Liver (tissue), 10 donors: ENCODE measurements around the gene CCDC61. TPM values are rescaled to one million over a fixed set of nuclear protein-coding genes. Genes with fewer than 3 reads are reported as not detected.

Experiments
- DNase-seq: peaks from one replicate; pipeline ENCODE4 v3.0.0-alpha.2; 2017; ENCODE audit warnings: low spot score
- H3K27ac ChIP-seq, 2 donors: one replicate each; pipeline ENCODE4 v1.7.0; 2013; ENCODE audit warnings: inconsistent platforms in 2 of 2, low read length in 2 of 2, control low read depth in 1 of 2, low read depth in 1 of 2, mild to moderate bottlenecking in 1 of 2
- H3K27me3 ChIP-seq, 4 donors: one replicate each; pipeline versions ENCODE4 v1.6.1 to v1.7.0; 2013; ENCODE audit warnings: low read length in 3 of 4, inconsistent platforms in 1 of 4, mild to moderate bottlenecking in 1 of 4, moderate library complexity in 1 of 4; ENCODE audit not compliant: control insufficient read depth in 4 of 4, insufficient read depth in 4 of 4
- H3K36me3 ChIP-seq, 4 donors: one replicate each; pipeline versions ENCODE4 v1.6.1 to v1.7.0; 2013; ENCODE audit warnings: low read length in 3 of 4, mild to moderate bottlenecking in 3 of 4, low read depth in 1 of 4, moderate library complexity in 1 of 4; ENCODE audit not compliant: control insufficient read depth in 4 of 4, insufficient read depth in 3 of 4
- H3K4me1 ChIP-seq, 4 donors: one replicate each; pipeline versions ENCODE4 v1.6.1 to v1.7.0; 2013; ENCODE audit warnings: low read length in 3 of 4, mild to moderate bottlenecking in 3 of 4, moderate library complexity in 1 of 4; ENCODE audit not compliant: control insufficient read depth in 4 of 4, insufficient read depth in 4 of 4
- H3K4me3 ChIP-seq, 3 donors: one replicate each; pipeline versions ENCODE4 v1.6.1 to v1.7.0; 2013; ENCODE audit warnings: low read length in 3 of 3, control low read depth in 1 of 3, low read depth in 1 of 3, mild to moderate bottlenecking in 1 of 3
- H3K9ac ChIP-seq, 2 donors: one replicate each; pipeline ENCODE4 v1.7.0; 2013; ENCODE audit warnings: low read length in 2 of 2, mild to moderate bottlenecking in 2 of 2, moderate library complexity in 2 of 2, control low read depth in 1 of 2, low read depth in 1 of 2
- H3K9me3 ChIP-seq, 4 donors: one replicate each; pipeline versions ENCODE4 v1.6.1 to v1.7.0; 2013; ENCODE audit warnings: low read length in 3 of 4; ENCODE audit not compliant: control insufficient read depth in 4 of 4
- ATF3 ChIP-seq: IDR thresholded peaks from 2 replicates; pipeline ENCODE4 v1.6.1; 2016; ENCODE audit warnings: antibody characterized with exemption
- CTCF ChIP-seq: fragments of 150-350 bp; IDR thresholded peaks from 2 replicates; pipeline ENCODE4 v1.5.1; 2017; ENCODE audit warnings: improper control_type of control experiment, low read depth, low read length; ENCODE audit not compliant: missing input control
- EGR1 ChIP-seq, 2 donors: IDR thresholded peaks; 2 replicates each; pipeline ENCODE4 v1.6.1; 2016 to 2018; ENCODE audit warnings: antibody characterized with exemption in 2 of 2, low read depth in 2 of 2
- FOXA1 ChIP-seq: IDR thresholded peaks from 2 replicates; pipeline ENCODE4 v1.6.1; 2016; ENCODE audit warnings: antibody characterized with exemption
- FOXA2 ChIP-seq: IDR thresholded peaks from 2 replicates; pipeline ENCODE4 v1.6.1; 2016; ENCODE audit warnings: antibody characterized with exemption
- GABPA ChIP-seq, 2 donors: IDR thresholded peaks in 1 of 2; conservative IDR thresholded peaks in 1 of 2; 2 replicates each; pipeline ENCODE4 v1.6.1; 2016; ENCODE audit warnings: antibody characterized with exemption in 2 of 2, mild to moderate bottlenecking in 1 of 2, moderate library complexity in 1 of 2
- HNF4G ChIP-seq: IDR thresholded peaks from 2 replicates; pipeline ENCODE4 v1.6.1; 2016; ENCODE audit warnings: antibody characterized with exemption
- RAD21 ChIP-seq, 2 donors: IDR thresholded peaks; 2 replicates each; pipeline ENCODE4 v1.6.1; 2016; ENCODE audit warnings: antibody characterized with exemption in 2 of 2, mild to moderate bottlenecking in 2 of 2
- REST ChIP-seq: IDR thresholded peaks from 2 replicates; pipeline ENCODE4 v1.6.1; 2016; ENCODE audit warnings: antibody characterized with exemption, mild to moderate bottlenecking
- YY1 ChIP-seq: IDR thresholded peaks from 2 replicates; pipeline ENCODE4 v1.6.1; 2016; ENCODE audit warnings: antibody characterized with exemption, mild to moderate bottlenecking
- ZBTB33 ChIP-seq: IDR thresholded peaks from 2 replicates; pipeline ENCODE4 v1.6.1; 2016; ENCODE audit warnings: antibody characterized with exemption
- WGBS: extraction: QIAGEN DNeasy Blood & Tissue Kit; methylation state at CpG from one replicate; pipeline ENCODE4 v1.1.7; 2013; 5-methylcytosine and 5-hydroxymethylcytosine counted together
- polyA plus RNA-seq, 2 donors: library from polyadenylated mRNA; stranded (reverse) in 1 of 2; unstranded in 1 of 2; fragments of 200-250 nt in 1 of 2; fragments of >200 nt in 1 of 2; fragmentation: Nextera tagmentation in 1 of 2; extraction: Ambion mirVana in 1 of 2; gene quantifications; one replicate each; pipeline versions ENCODE4 v1.2.1 to v1.2.3, GENCODE V29; 2013 to 2015
- small RNA-seq: library from RNA; depleted of rRNA; stranded (forward); fragments of <200 nt; gene quantifications from one replicate; pipeline ENCODE3, GENCODE V24; 2014
- total RNA-seq, 2 donors: library from RNA; depleted of rRNA; stranded (reverse); fragments of >200 nt; gene quantifications; one replicate each; pipeline ENCODE4 v1.2.3, GENCODE V29; 2014
- donor health status: healthy.
- donor health status: healthy.
- donor health status: healthy.
- donor health status: healthy.
- donor health status: healthy.

The CCDC61 gene
- total and polyA plus RNA-seq, 4 donors = 1.7 to 6.3 (median 2.9) TPM

GRCh38 chr19:46066471-46066870 lies 71.2 kb downstream of the CCDC61 start (continued):
- no peak for TF ChIP-seq CTCF

- H3K27me3 ChIP-seq = peaks cover 0 to 9% (median 3%) of the 10 kb centered on the region in 4 donors
- H3K4me1 ChIP-seq = no peaks in the 10 kb centered on the region
- no peak for TF ChIP-seq HNF4G
- TF ChIP-seq FOXA1 = no peak
- TF ChIP-seq RAD21 (IDR thresholded peaks at IDR 0.05) = no peak
- no peak for TF ChIP-seq EGR1 (IDR thresholded peaks at IDR 0.05; ENCODE audit: low read depth in 2 of 2)
- TF ChIP-seq REST = no peak
- no peak for TF ChIP-seq YY1
- TF ChIP-seq ATF3 = no peak
- TF ChIP-seq FOXA2 = no peak
- no peak for TF ChIP-seq GABPA (IDR thresholded peaks at IDR 0.05 in 1 of 2, conservative IDR thresholded peaks at IDR 0.05 in 1 of 2)
- no peak for TF ChIP-seq CTCF
- TF ChIP-seq ZBTB33 = no peak
- H3K9ac ChIP-seq = no peak overlapping the region
- H3K9me3 ChIP-seq = no peaks in the 10 kb centered on the region
- H3K4me3 ChIP-seq = no peak overlapping the region
- DNase-seq = no peak
- no peak overlapping the region for H3K27ac ChIP-seq
- WGBS = 84% methylated on average over 1 of the region's 1 CpG
- no peaks in the 10 kb centered on the region for H3K36me3 ChIP-seq
These were observed 72.4 kb downstream of the CCDC61 start for GRCh38 chr19:46067691-46068090.

Small RNAs within 50 kb of the gene (small RNA-seq; reads per million reads assigned to genes)
- 64.7 reads per million, percentile 97 among the genes with 10 or more reads in this experiment for gene MIR769

Other genes with a start within 250 kb of the CCDC61 start
- gene SIX5, start 226.2 kb upstream of the CCDC61 start, total RNA-seq = 1 to 10 TPM; 2.7 to 5.0 TPM
- 1 to 10 TPM; 3.7 to 9.9 TPM for gene SIX5, start 226.2 kb upstream of the CCDC61 start, polyA plus RNA-seq
- gene DMPK, start 213.0 kb upstream of the CCDC61 start, total RNA-seq = 10 to 100 TPM in 1 of 2 donors, 1 to 10 TPM in 1; 6.4 to 12.5 TPM
- gene DMPK, start 213.0 kb upstream of the CCDC61 start, polyA plus RNA-seq = 1 to 10 TPM; 1.8 to 5.9 TPM
- 10 to 100 TPM; 11.3 to 14.6 TPM for gene DMWD, start 202.6 kb upstream of the CCDC61 start, total RNA-seq
- gene DMWD, start 202.6 kb upstream of the CCDC61 start, polyA plus RNA-seq = 1 to 10 TPM; 3.7 to 6.5 TPM
- under 1 TPM in 1 of 2 donors, not detected in 1; 0.08 TPM for gene RSPH6A, start 180.2 kb upstream of the CCDC61 start, total RNA-seq
- not detected for gene RSPH6A, start 180.2 kb upstream of the CCDC61 start, polyA plus RNA-seq
- 10 to 100 TPM; 22.2 to 26.1 TPM for gene SYMPK, start 132.3 kb upstream of the CCDC61 start, total RNA-seq
- 10 to 100 TPM in 1 of 2 donors, 1 to 10 TPM in 1; 5.5 to 26.0 TPM for gene SYMPK, start 132.3 kb upstream of the CCDC61 start, polyA plus RNA-seq
- gene FOXA3, start 131.1 kb upstream of the CCDC61 start, total RNA-seq = 10 to 100 TPM; 12.3 to 30.8 TPM
- gene FOXA3, start 131.1 kb upstream of the CCDC61 start, polyA plus RNA-seq = 10 to 100 TPM; 11.5 to 37.1 TPM
- 10 to 100 TPM; 16.5 to 16.8 TPM for gene IRF2BP1, start 109.3 kb upstream of the CCDC61 start, total RNA-seq
- 10 to 100 TPM in 1 of 2 donors, 1 to 10 TPM in 1; 4.9 to 16.3 TPM for gene IRF2BP1, start 109.3 kb upstream of the CCDC61 start, polyA plus RNA-seq
- 1 to 10 TPM in 1 of 2 donors, under 1 TPM in 1; 0.70 to 1.8 TPM for gene MYPOP, start 92.9 kb upstream of the CCDC61 start, total RNA-seq
- 1 to 10 TPM in 1 of 2 donors, under 1 TPM in 1; 0.90 to 3.0 TPM for gene MYPOP, start 92.9 kb upstream of the CCDC61 start, polyA plus RNA-seq
- not detected for gene NANOS2, start 80.7 kb upstream of the CCDC61 start, total RNA-seq
- not detected for gene NANOS2, start 80.7 kb upstream of the CCDC61 start, polyA plus RNA-seq
- 1 to 10 TPM in 1 of 2 donors, under 1 TPM in 1; 0.47 to 1.6 TPM for gene NOVA2, start 21.6 kb upstream of the CCDC61 start, total RNA-seq
- gene NOVA2, start 21.6 kb upstream of the CCDC61 start, polyA plus RNA-seq = under 1 TPM; 0.31 to 0.37 TPM
- 10 to 100 TPM in 1 of 2 donors, under 1 TPM in 1; 0.25 to 13.9 TPM for gene PGLYRP1, start 27.6 kb downstream of the CCDC61 start, total RNA-seq
- gene PGLYRP1, start 27.6 kb downstream of the CCDC61 start, polyA plus RNA-seq = 1 to 10 TPM in 1 of 2 donors, under 1 TPM in 1; 0.31 to 1.2 TPM
- not detected for gene IGFL4, start 45.5 kb downstream of the CCDC61 start, total RNA-seq
- not detected for gene IGFL4, start 45.5 kb downstream of the CCDC61 start, polyA plus RNA-seq
- not detected for gene IGFL3, start 129.2 kb downstream of the CCDC61 start, total RNA-seq
- not detected for gene IGFL3, start 129.2 kb downstream of the CCDC61 start, polyA plus RNA-seq
- gene IGFL2, start 152.8 kb downstream of the CCDC61 start, total RNA-seq = under 1 TPM in 1 of 2 donors, not detected in 1; 0.08 TPM
- not detected for gene IGFL2, start 152.8 kb downstream of the CCDC61 start, polyA plus RNA-seq
- gene IGFL1, start 234.3 kb downstream of the CCDC61 start, total RNA-seq = not detected
- not detected for gene IGFL1, start 234.3 kb downstream of the CCDC61 start, polyA plus RNA-seq